Measurements from ENCODE around the gene NEGR1. TPM values are rescaled to one million over a fixed set of nuclear protein-coding genes. Genes with fewer than 3 reads are reported as not detected.

NEGR1 gene
- polyA plus RNA-seq, 4 donors: 3.5 to 5.2 (median 4.1) TPM

DNA sequence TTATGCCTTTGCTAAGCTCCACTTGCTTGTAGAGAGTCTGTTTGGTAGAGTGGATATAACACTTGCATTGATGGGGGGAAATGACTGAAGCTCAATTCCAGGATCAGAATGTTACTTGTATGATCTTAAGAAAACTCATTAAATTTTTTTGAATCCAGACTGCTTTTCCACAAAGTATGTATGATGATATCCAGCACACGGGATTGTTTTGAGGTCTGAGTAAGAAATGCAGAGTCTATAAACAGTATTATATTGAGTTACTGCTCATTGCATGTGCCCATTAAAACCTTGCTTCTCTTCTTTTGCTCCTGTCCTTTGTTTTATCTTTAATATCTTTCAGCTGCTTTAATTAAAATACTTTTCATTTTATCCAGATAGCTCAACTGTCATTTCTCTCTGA is 631.1 kb downstream of the NEGR1 start:
- no peak for DNase-seq (ENCODE audit: low read depth in 4 of 4, low spot score in 3 of 4)

- DNase-seq (ENCODE audit: low read depth in 4 of 4, low spot score in 3 of 4): no peak
Measured at GRCh38 chr1:71650119-71650518, 632.2 kb downstream of the NEGR1 start.

- no peak for DNase-seq (ENCODE audit: low read depth in 4 of 4, low spot score in 3 of 4)
Measured at GRCh38 chr1:71649608-71650007, 632.7 kb downstream of the NEGR1 start.

DNA sequence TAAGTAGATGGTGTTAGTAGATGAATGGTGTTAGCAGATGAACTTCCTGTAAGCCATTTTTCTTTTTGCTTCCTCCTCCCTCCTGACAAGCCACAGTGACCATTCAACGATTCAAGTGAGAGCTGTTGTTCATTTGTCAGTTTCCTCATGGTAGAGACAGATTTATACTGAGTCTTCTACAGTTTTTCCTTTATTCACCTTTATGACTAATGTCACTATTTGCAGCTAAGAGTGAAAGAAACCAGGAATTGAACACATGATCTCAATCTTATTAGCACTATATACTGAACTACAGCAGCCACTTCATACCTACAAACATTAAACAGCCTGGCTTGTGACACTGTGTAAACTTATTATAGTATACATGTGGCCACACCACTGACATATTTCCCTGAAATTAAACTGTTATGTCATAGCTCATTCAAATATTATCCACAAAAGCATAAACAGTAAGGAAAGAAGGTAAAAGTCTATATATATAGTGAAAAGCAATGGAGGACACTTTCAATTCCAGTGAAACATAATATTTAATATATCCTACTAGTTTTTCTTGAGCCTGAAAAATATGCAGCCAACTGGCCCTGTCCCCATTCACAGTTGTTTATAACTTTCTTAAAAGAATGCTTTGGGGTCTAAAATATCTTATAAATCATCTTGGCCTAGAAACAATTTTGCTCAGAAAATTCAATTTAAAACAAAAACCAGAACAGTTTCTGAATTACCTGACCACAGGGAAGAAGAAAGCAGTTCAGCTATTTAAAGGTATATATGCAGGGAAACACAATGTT is 634.6 kb downstream of the NEGR1 start:
- DNase-seq (ENCODE audit: low read depth in 4 of 4, low spot score in 3 of 4): no peak

- DNase-seq (ENCODE audit: low read depth in 4 of 4, low spot score in 3 of 4): no peak
Measured at GRCh38 chr1:71645015-71645414, 637.3 kb downstream of the NEGR1 start.

GRCh38 chr1:71641903-71642302 is 640.4 kb downstream of the NEGR1 start:
- no peak for DNase-seq (ENCODE audit: low read depth in 4 of 4, low spot score in 3 of 4)

- no peak for DNase-seq (ENCODE audit: low read depth in 4 of 4, low spot score in 3 of 4)
Measured at GRCh38 chr1:71640998-71641397, 641.3 kb downstream of the NEGR1 start.

- DNase-seq (ENCODE audit: low read depth in 4 of 4, low spot score in 3 of 4): no peak
Measured at GRCh38 chr1:71640116-71640515, 642.2 kb downstream of the NEGR1 start.

DNA sequence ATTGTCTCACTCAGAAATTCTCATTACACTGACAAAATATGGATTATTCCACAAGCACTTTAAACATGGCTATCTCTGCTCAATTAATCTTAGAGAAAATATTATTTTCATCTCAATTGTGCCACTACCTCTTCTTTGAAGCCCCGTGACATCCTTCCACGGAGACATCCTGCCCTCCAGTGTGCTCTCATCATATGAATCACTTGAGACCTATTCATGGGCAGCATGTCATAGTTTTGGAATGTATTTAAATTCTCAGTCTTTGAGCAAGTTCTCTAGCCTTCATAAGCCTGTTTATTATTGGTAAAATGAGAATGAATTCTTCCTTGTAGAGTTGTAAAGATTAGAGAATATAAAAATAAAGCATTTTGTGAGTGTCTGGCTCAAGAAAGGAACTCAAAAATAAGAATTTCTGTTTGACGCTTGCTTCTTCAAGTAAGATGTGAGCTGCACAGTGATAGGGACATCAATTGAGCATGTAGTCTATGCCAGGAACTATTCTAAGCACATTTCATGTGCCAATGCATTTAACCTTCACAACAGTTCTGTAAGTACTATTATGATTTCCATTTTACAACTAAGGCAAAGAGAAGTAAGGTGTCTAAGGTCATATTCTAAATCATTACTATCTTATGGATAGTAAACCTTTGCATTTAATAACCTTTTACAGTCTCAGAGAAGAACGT is 644.1 kb downstream of the NEGR1 start:
- DNase-seq (ENCODE audit: low read depth in 4 of 4, low spot score in 3 of 4): no peak

GRCh38 chr1:71635568-71635967 is 646.8 kb downstream of the NEGR1 start:
- no peak for DNase-seq (ENCODE audit: low read depth in 4 of 4, low spot score in 3 of 4)

GRCh38 chr1:71634159-71634558 is 648.2 kb downstream of the NEGR1 start:
- no peak for DNase-seq (ENCODE audit: low read depth in 4 of 4, low spot score in 3 of 4)

DNA sequence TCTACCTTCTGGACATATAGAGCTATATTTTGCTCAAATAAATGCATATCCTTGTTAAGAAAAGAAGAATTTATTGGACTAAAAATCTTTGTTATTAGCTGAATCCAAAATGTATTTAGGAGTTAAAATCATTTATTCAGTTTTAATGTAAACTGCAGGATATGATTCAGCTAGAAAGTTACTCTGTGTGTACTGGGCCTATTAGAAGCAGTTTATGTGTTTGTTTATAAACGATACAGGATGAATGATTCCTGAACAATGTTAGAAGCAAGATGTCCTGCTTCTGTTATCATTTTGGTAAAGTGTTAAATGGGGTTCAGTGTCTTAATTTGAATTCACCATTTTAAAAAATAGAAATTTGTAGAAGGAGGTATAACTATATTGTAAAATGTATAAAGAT is 652.3 kb downstream of the NEGR1 start:
- no peak for DNase-seq (ENCODE audit: low read depth in 4 of 4, low spot score in 3 of 4)

GRCh38 chr1:71625004-71625403 is 657.3 kb downstream of the NEGR1 start:
- DNase-seq (ENCODE audit: low read depth in 4 of 4, low spot score in 3 of 4): no peak

DNA sequence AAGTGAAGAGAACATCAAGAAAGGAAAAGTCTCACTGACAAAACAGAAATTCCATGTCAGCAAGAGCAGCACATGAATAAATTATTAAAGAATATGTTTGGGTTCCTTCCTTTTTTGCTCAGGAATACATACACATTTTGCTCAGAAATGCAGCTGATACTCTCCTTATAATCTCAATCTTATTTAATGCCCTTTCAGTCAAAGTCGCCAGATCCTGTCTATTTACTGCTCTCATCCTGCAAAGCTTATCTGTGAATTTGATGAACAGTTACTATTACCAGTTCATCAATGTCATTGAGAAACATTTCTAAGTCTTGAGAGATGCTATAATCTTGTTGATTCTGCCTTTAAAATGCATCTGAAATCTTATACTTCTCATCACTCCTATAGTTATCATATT is 658.5 kb downstream of the NEGR1 start:
- no peak for DNase-seq (ENCODE audit: low read depth in 4 of 4, low spot score in 3 of 4)

GRCh38 chr1:71621785-71622184 is 660.6 kb downstream of the NEGR1 start:
- DNase-seq (ENCODE audit: low read depth in 4 of 4, low spot score in 3 of 4): no peak

DNA sequence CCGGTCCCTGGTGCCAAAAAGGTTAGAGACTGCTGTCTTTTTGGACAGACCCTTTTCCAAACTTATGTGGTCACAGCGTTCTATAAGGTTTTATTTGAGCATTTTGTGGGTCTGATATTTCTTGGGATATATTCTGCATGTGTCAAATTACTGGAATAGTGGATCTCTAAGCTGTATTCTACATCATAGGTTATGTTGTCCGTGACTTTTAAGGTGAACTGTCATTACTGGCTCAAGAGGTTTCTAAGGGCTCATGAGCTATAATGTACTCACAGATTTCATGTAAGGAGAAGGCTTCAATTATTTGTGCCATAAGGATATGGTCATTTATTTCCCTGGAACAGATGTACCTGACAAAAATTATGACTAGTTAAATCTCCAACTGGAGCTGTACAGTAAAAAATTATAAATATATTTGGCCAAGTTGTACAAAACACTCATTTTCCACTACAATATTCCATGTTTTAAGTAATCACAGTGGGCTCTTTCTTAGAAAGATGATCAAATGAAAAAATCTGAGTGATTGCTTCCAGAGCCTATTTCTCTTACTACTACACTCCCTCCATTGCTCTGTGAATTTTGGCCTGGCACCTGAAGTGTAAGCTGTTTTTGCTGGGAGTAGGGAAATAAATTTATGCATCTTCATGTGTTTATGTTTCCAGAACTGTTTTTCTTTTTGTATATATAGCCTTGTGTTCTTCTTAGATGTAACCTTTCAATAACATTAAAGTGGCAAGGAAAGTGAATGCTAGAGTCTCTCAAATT is 663.4 kb downstream of the NEGR1 start:
- no peak for DNase-seq (ENCODE audit: low read depth in 4 of 4, low spot score in 3 of 4)

DNA sequence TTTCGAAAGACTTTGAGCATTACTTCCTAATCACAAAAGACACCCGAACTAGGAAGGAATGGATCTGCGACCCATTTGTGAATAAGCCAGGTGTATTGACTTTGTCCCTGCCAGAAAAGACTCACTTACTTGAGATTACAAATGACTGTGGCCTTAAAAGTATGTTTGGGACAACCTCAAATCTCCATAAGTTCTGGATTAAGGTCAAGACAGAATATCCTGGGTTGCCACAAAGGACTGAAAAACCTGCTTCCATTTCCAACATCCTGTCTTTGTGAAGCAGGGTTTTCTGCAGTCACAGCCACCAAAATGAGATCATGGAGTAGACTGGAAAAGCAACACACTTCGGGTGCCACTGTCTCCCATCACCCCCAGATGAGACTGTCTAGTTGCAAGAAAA is 664.1 kb downstream of the NEGR1 start:
- no peak for DNase-seq (ENCODE audit: low read depth in 4 of 4, low spot score in 3 of 4)

GRCh38 chr1:71610476-71610875 is 671.9 kb downstream of the NEGR1 start:
- DNase-seq (ENCODE audit: low read depth in 4 of 4, low spot score in 3 of 4): no peak

DNA sequence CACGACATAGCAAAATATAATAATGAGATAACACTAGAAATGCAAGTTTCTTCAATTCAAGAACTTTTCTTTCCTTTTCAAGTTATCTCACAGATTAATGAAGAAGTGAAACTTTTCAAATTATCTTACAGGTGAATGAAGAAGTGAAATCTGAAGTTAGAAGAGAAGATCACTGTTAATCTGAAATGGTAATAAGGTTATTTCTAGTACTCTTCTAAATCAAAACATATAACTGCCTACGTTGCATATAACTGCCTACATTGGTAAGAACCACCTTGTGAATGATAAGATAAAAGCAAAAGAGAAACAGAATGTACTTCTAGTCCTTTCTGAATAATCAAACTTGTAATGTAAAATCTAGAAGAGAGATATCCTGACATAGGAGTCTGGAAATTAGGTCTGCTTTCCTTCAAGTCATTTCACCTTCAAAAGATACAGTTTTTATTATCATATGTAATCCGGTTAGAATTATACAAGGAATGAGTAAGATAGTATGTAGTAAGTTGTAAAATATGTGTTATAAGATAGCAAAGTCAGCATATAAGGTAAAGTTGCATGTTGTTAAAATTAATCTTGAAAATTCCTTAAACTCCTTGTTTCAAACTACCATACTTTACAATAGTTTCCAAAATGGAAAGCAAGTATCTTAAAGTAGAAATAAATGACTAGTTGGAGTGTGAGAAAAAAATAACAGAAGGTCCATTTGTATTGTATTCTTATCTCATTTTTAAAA is 679.1 kb downstream of the NEGR1 start:
- no peak for DNase-seq (ENCODE audit: low read depth in 4 of 4, low spot score in 3 of 4)

- DNase-seq (ENCODE audit: low read depth in 4 of 4, low spot score in 3 of 4): no peak
Measured at GRCh38 chr1:71600023-71600422, 682.3 kb downstream of the NEGR1 start.

- no peak for DNase-seq (ENCODE audit: low read depth in 4 of 4, low spot score in 3 of 4)
Measured at GRCh38 chr1:71599306-71599705, 683.0 kb downstream of the NEGR1 start.

Data from right renal pelvis (tissue), 4 donors.